ENCODE measurements around the gene CLCF1. TPM values are rescaled to one million over a fixed set of nuclear protein-coding genes. Genes with fewer than 3 reads are reported as not detected.

Gene CLCF1
- total RNA-seq, 1 donor from 2014 or later = not detected

- no peak overlapping the region for H3K4me3 Mint-ChIP-seq (ENCODE audit: unreplicated experiment)
- H3K27ac Mint-ChIP-seq (ENCODE audit: unreplicated experiment) = no peak overlapping the region
- peaks cover 18% of the 10 kb centered on the region for H3K4me1 Mint-ChIP-seq (ENCODE audit: low read depth, unreplicated experiment)
- no peak for DNase-seq
- H3K27me3 Mint-ChIP-seq (ENCODE audit: unreplicated experiment) = peaks cover 5% of the 10 kb centered on the region
- TF ChIP-seq, protein P1, sequence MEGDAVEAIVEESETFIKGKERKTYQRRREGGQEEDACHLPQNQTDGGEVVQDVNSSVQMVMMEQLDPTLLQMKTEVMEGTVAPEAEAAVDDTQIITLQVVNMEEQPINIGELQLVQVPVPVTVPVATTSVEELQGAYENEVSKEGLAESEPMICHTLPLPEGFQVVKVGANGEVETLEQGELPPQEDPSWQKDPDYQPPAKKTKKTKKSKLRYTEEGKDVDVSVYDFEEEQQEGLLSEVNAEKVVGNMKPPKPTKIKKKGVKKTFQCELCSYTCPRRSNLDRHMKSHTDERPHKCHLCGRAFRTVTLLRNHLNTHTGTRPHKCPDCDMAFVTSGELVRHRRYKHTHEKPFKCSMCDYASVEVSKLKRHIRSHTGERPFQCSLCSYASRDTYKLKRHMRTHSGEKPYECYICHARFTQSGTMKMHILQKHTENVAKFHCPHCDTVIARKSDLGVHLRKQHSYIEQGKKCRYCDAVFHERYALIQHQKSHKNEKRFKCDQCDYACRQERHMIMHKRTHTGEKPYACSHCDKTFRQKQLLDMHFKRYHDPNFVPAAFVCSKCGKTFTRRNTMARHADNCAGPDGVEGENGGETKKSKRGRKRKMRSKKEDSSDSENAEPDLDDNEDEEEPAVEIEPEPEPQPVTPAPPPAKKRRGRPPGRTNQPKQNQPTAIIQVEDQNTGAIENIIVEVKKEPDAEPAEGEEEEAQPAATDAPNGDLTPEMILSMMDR (IDR thresholded peaks at IDR 0.05; ENCODE audit: partially characterized antibody, unreplicated experiment) = no peak
- peaks cover 1% of the 10 kb centered on the region for H3K9me3 Mint-ChIP-seq (ENCODE audit: unreplicated experiment)
- no peaks in the 10 kb centered on the region for H3K36me3 Mint-ChIP-seq (ENCODE audit: unreplicated experiment)
Observed at GRCh38 chr11:67345247-67345919, 28.0 kb downstream of the CLCF1 start.

DNA sequence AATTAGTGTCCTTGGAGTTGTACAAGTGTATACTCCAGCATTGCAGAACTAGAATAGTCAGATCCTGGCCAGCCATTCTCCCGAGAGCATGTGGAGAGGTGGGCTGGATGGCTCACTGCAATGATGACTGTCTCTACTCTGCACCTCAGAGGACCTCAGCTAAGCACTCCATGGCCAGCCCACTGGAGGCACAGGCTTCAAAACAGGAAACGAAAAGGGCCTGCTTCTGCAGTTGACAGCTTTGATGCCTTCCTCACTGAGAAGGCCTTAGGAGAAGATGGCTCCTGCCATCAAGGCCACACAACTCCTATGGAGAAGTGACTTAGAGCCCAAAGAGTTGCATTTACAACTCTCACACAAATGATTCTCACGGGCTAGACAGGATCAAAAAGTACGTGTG is 29.1 kb downstream of the CLCF1 start:
- no peak for DNase-seq
- no peak overlapping the region for H3K27ac Mint-ChIP-seq (ENCODE audit: unreplicated experiment)
- peaks cover 12% of the 10 kb centered on the region for H3K4me1 Mint-ChIP-seq (ENCODE audit: low read depth, unreplicated experiment)
- H3K27me3 Mint-ChIP-seq (ENCODE audit: unreplicated experiment) = peaks cover 1% of the 10 kb centered on the region
- H3K4me3 Mint-ChIP-seq (ENCODE audit: unreplicated experiment) = no peak overlapping the region
- H3K9me3 Mint-ChIP-seq (ENCODE audit: unreplicated experiment) = peaks cover 1% of the 10 kb centered on the region
- H3K36me3 Mint-ChIP-seq (ENCODE audit: unreplicated experiment) = no peaks in the 10 kb centered on the region
- TF ChIP-seq, protein P1 (IDR thresholded peaks at IDR 0.05; ENCODE audit: partially characterized antibody, unreplicated experiment) = no peak

GRCh38 chr11:67337257-67337656 is 36.1 kb downstream of the CLCF1 start:
- Mint-ChIP-seq H3K27me3 (ENCODE audit: unreplicated experiment) (no peaks in the 10 kb centered on the region), H3K9me3 (ENCODE audit: unreplicated experiment) (no peaks in the 10 kb centered on the region), H3K27ac (ENCODE audit: unreplicated experiment) (no peak overlapping the region), H3K4me3 (ENCODE audit: unreplicated experiment) (no peak overlapping the region), H3K36me3 (ENCODE audit: unreplicated experiment) (peaks cover 5% of the 10 kb centered on the region), H3K4me1 (ENCODE audit: low read depth, unreplicated experiment) (no peaks in the 10 kb centered on the region)
- TF ChIP-seq, protein P1 (IDR thresholded peaks at IDR 0.05; ENCODE audit: partially characterized antibody, unreplicated experiment) = no peak
- no peak for DNase-seq

- Mint-ChIP-seq H3K27ac (ENCODE audit: unreplicated experiment) (no peak overlapping the region), H3K9me3 (ENCODE audit: unreplicated experiment) (no peaks in the 10 kb centered on the region), H3K27me3 (ENCODE audit: unreplicated experiment) (no peaks in the 10 kb centered on the region), H3K36me3 (ENCODE audit: unreplicated experiment) (peaks cover 5% of the 10 kb centered on the region), H3K4me3 (ENCODE audit: unreplicated experiment) (no peak overlapping the region), H3K4me1 (ENCODE audit: low read depth, unreplicated experiment) (no peaks in the 10 kb centered on the region)
- DNase-seq = no peak
- TF ChIP-seq, protein P1 (IDR thresholded peaks at IDR 0.05; ENCODE audit: partially characterized antibody, unreplicated experiment) = no peak
Observed at GRCh38 chr11:67332081-67332691, 41.2 kb downstream of the CLCF1 start.

DNA sequence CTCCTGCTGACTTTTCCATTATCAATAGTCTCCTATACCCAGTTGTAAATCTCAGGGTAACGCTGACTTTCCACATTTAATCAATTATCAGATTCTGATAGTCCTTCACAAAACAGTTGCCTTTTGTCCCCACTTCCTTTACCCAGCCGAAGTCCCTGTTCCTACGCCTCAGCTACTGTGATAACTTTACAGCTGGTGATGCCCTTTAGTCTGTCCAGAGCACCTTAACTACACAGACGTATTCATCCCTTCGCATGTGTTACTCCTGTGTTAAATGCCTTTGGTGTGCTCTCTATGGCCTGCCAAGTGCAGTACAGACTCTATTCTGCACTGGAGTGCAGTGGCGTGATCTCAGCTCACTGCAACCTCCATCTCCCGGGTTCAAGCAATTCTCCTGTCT is 49.9 kb downstream of the CLCF1 start:
- no peak overlapping the region for H3K4me3 Mint-ChIP-seq (ENCODE audit: unreplicated experiment)

More for the DNA sequence above, 49.9 kb downstream of the CLCF1 start:
- Mint-ChIP-seq H3K9me3 (ENCODE audit: unreplicated experiment) (no peaks in the 10 kb centered on the region), H3K4me1 (ENCODE audit: low read depth, unreplicated experiment) (no peaks in the 10 kb centered on the region), H3K27ac (ENCODE audit: unreplicated experiment) (no peak overlapping the region), H3K36me3 (ENCODE audit: unreplicated experiment) (no peaks in the 10 kb centered on the region), H3K27me3 (ENCODE audit: unreplicated experiment) (peaks cover 2% of the 10 kb centered on the region)
- no peak for DNase-seq
- TF ChIP-seq, protein P1 (IDR thresholded peaks at IDR 0.05; ENCODE audit: partially characterized antibody, unreplicated experiment) = no peak
